ENCODE data around the gene ARID5B.
"Not testable (repeated sequence)": the region's sequence is repeated elsewhere in the genome, so short reads cannot be mapped to it uniquely, and the experiment has no call there.

The ARID5B gene, protein sequence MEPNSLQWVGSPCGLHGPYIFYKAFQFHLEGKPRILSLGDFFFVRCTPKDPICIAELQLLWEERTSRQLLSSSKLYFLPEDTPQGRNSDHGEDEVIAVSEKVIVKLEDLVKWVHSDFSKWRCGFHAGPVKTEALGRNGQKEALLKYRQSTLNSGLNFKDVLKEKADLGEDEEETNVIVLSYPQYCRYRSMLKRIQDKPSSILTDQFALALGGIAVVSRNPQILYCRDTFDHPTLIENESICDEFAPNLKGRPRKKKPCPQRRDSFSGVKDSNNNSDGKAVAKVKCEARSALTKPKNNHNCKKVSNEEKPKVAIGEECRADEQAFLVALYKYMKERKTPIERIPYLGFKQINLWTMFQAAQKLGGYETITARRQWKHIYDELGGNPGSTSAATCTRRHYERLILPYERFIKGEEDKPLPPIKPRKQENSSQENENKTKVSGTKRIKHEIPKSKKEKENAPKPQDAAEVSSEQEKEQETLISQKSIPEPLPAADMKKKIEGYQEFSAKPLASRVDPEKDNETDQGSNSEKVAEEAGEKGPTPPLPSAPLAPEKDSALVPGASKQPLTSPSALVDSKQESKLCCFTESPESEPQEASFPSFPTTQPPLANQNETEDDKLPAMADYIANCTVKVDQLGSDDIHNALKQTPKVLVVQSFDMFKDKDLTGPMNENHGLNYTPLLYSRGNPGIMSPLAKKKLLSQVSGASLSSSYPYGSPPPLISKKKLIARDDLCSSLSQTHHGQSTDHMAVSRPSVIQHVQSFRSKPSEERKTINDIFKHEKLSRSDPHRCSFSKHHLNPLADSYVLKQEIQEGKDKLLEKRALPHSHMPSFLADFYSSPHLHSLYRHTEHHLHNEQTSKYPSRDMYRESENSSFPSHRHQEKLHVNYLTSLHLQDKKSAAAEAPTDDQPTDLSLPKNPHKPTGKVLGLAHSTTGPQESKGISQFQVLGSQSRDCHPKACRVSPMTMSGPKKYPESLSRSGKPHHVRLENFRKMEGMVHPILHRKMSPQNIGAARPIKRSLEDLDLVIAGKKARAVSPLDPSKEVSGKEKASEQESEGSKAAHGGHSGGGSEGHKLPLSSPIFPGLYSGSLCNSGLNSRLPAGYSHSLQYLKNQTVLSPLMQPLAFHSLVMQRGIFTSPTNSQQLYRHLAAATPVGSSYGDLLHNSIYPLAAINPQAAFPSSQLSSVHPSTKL

DNA sequence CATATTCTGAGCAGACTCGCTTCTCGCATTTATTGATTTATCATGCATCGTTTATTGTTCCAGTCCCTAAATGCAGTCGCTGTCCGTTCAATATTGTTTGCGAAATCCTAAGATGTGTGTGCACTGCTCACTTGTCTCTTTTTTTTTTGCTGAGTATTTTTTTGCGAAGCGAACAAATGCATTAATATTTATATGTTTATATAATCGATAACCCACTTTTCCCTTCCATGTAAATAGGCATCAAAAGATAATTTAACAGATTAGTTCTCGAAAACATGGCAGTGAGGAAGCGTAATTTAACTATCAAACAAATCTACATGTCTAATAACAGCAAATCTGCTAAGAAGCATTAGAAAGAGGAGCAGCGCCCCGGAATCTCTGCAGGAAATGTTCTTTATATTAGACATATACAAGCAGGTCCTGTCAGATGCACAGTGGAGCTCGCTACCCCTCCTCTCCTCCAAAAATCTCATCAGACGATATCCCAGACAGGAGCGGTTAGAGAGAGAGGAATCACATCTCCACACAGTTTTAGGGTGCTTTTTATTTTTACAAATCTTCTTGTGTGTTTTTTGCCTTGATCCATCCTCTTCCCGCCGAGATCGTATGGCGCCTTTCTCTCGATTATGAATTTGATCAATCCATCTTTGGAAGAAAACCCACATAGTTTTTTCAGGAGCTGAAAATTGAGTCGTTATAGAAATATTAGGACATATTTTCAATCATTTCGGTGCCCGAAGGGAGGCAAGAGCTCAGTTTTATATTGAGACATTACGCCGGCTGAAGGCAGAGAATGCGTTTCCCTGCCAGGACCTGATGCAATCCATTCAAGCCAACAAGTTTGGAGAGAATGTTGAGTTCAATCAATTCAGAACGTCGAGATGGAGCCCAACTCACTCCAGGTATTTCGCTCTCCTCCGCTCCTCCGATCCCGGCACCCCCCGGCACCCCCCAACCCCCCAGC lies at the start of gene ARID5B:
ARID5B (plus strand) TSS at position 871 of the 964 bp plus-strand sequence; CDS start at position 882, 11 bp downstream.
- FAIRE-seq: peak; percentile 32

- no peak for FAIRE-seq
These were observed 49.2 kb upstream of the ARID5B start for GRCh38 chr10:61852261-61852660.

- FAIRE-seq: no peak
These were observed 45.7 kb upstream of the ARID5B start for GRCh38 chr10:61855771-61856170.

GRCh38 chr10:61857746-61858145 lies 43.8 kb upstream of the ARID5B start:
- FAIRE-seq: no peak

DNA sequence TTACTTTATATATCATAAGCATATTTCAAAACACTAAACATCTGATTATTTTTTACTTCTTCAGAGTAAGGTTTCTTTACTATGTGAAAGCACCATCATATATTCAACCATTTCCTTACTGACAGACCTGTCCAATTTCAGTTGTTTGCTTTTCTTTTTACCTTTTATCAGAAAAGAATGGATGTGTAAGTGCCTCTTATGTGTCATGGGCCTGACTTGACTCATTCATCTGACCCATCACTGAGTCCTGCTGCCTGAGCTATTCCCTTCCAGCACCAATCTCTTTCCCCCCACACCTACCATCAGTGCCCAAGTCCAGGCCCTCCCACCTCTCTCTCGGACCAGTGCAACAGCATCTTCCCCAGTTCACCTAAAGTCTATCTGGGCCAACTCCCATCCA lies 41.7 kb upstream of the ARID5B start:
- no peak for FAIRE-seq

GRCh38 chr10:61860964-61861758 lies 40.3 kb upstream of the ARID5B start:
- no peak for FAIRE-seq

GRCh38 chr10:61863981-61864380 lies 37.5 kb upstream of the ARID5B start:
- no peak for FAIRE-seq

DNA sequence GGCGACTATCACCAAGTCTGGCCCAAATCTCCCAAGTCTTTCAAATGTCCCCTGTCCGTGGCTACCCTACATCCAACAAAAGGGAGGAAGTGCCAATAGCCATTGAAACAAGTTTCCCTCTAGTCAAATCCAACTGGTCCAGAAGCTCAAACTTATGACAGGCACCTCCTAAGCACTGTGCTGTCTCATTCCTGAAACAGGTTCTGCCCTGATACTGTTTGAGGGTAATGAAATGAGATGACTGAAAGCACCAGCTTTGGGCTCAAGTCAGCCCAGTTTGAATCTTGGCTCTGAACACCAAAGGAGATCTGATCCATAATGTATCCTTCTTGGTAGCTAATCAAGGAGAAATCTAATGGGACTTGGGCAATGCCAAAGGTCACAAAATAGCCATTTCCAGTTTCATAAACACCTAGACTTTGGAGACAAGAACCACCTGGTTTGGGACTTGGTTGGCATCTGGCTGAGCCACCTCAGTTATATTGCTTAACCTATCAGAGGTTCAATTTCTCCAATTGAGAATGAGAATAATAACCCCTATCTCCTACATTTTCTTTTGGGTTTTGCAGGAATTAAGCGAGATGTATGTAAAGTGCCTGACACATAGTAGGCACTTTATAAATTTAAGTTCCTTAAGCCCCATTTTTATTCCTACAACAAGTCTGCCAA lies 34.7 kb upstream of the ARID5B start:
- FAIRE-seq: no peak

GRCh38 chr10:61867374-61867773 lies 34.1 kb upstream of the ARID5B start:
- not testable (repeated sequence) for FAIRE-seq

- not testable (repeated sequence) for FAIRE-seq
These were observed 33.7 kb upstream of the ARID5B start for GRCh38 chr10:61867817-61868216.

DNA sequence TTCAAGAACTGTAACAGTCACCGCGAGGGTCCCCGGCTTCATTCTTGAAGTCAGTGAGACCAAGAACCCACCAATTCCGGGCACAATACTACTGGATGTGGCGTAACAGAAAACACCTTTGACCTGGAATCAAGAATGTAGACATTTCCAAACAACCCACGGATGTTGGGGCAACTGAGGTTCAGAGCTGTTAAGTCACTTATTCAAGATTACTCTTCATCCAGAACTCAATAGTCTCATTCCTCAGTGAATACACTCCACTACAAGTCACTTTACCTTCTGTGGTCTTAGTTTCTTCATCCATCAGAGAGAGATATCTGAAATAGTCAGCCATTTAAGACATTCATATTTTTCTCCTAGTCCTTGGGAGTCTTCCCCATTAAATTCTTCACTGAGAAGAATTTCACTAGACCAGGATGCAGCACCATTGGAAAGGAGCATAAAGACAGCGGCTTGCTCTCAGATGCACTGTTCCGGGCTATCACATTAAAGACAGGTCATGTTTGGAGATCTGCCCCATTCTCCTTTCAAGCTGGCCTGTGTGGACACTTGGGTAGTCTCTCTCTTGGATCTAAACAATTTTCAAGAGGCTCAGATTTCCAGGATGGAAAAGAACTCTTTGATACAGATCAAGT lies 32.3 kb upstream of the ARID5B start:
- FAIRE-seq: no peak

GRCh38 chr10:61869774-61870525 lies 31.5 kb upstream of the ARID5B start:
- no peak for FAIRE-seq

GRCh38 chr10:61870526-61870895 lies 31.0 kb upstream of the ARID5B start:
- FAIRE-seq: peak; percentile 84

DNA sequence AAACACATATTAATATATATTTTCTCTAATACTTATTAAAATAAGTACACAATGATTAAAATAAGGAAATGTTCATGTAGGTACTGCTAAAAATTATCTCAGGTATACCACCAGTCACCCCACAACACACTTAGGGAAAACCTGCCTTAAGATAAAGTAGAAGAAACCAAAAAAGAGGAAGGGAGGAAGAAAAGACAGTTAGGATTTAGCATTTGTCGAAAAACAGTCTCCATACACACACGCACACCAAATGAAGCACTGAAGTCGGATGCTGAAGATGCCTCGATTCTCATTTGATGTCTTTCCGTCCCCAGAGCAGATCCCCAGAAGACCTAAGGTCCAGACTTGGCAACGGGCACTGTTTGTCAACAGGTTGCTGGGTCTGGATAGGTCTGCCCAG lies 30.0 kb upstream of the ARID5B start:
- FAIRE-seq: no peak

GRCh38 chr10:61877887-61878739 lies 23.4 kb upstream of the ARID5B start:
- FAIRE-seq: peak; percentile 86

GRCh38 chr10:61878740-61879068 lies 22.8 kb upstream of the ARID5B start:
- no peak for FAIRE-seq

- FAIRE-seq: peak; percentile 51
These were observed 18.7 kb upstream of the ARID5B start for GRCh38 chr10:61882621-61883370.

Measured in A204.1 (cell line).